HCT116 (cell line): ENCODE measurements around the gene ACER3.

Experiments
- CEBPB ChIP-seq: IDR thresholded peaks from 2 replicates; pipeline ENCODE4 v1.6.1; 2012; ENCODE audit warnings: low read depth
- CTCF ChIP-seq, 3 experiments: fragments of 200-600 bp in 1 of 3; sonication (generic) in 1 of 3; IDR thresholded peaks in 2 of 3; conservative IDR thresholded peaks in 1 of 3; 2 replicates each; pipeline ENCODE4 v1.5.1; 2012 to 2017; ENCODE audit warnings: low read depth in 2 of 3, low read length in 2 of 3, antibody characterized with exemption in 1 of 3, borderline replicate concordance in 1 of 3, control low read depth in 1 of 3, mild to moderate bottlenecking in 1 of 3, mixed read lengths in 1 of 3, mixed run types in 1 of 3, moderate library complexity in 1 of 3; ENCODE audit not compliant: insufficient read depth in 1 of 3
- EZH2 ChIP-seq: fragments of 200-600 bp; sonication (generic); IDR thresholded peaks from 2 replicates; pipeline ENCODE4 v1.6.1; 2017; ENCODE audit warnings: antibody characterized with exemption, mixed run types
- EZH2phosphoT487 ChIP-seq: fragments of 200-600 bp; IDR thresholded peaks from 2 replicates; pipeline ENCODE4 v1.6.1; 2018; ENCODE audit warnings: antibody characterized with exemption, borderline replicate concordance
- FOSL1 ChIP-seq: IDR thresholded peaks from 2 replicates; pipeline ENCODE4 v1.6.1; 2012; ENCODE audit warnings: low read depth
- JUND ChIP-seq: IDR thresholded peaks from 2 replicates; pipeline ENCODE4 v1.6.1; 2012
- MAX ChIP-seq: IDR thresholded peaks from 2 replicates; pipeline ENCODE4 v1.6.1; 2012
- POLR2A ChIP-seq: IDR thresholded peaks from 2 replicates; pipeline ENCODE4 v1.7.0; 2011; ENCODE audit warnings: borderline replicate concordance; ENCODE audit not compliant: insufficient read depth, insufficient read length; ENCODE audit errors: extremely low read depth
- POLR2AphosphoS5 ChIP-seq: IDR thresholded peaks from 2 replicates; pipeline ENCODE4 v1.6.1; 2011; ENCODE audit warnings: mild to moderate bottlenecking, low read depth, low read length, moderate library complexity
- TCF7L2 ChIP-seq: IDR thresholded peaks from 2 replicates; pipeline ENCODE4 v1.7.0; 2011; ENCODE audit warnings: borderline replicate concordance, inconsistent platforms; ENCODE audit not compliant: insufficient read depth, insufficient read length; ENCODE audit errors: extremely low read depth
- YY1 ChIP-seq: IDR thresholded peaks from 2 replicates; pipeline ENCODE4 v1.6.1; 2011; ENCODE audit warnings: low read length, low read depth, moderate library complexity, mild to moderate bottlenecking; ENCODE audit not compliant: insufficient replicate concordance; ENCODE audit errors: extremely low read depth
- ZNF274 ChIP-seq: fragments of 200-500 bp; sonication (Bioruptor generic); IDR thresholded peaks from 2 replicates; pipeline ENCODE4 v1.6.1; 2014; ENCODE audit warnings: mild to moderate bottlenecking, low read depth, low read length, inconsistent platforms

DNA sequence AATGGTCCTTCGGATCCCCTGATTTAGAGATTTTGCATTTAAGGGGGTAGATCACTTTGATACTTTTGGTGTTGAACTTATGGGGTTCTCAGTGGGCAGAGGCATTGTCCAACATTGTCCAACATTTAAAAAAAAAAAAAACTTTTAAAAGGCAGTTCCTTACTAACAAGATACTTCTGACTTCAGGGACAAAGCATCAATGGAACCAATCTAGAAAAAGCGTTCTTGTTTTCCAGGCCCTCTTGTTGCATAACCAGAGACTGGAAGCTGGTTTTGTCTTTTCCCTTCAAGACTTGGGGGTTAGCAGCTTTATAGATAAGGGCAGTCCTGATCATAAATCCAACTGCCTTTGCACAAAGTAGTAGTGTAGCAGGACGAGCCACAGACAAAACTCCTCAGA, 40.4 kb downstream of the ACER3 start:
- no peak for TF ChIP-seq CTCF (IDR thresholded peaks at IDR 0.05 in 2 of 3, conservative IDR thresholded peaks at IDR 0.05 in 1 of 3; ENCODE audit: borderline replicate concordance in 1 of 3, insufficient read depth in 1 of 3, low read depth in 2 of 3, low read length in 2 of 3)
- no peak for TF ChIP-seq CEBPB
- TF ChIP-seq POLR2A = no peak
- no peak for TF ChIP-seq JUND
- TF ChIP-seq POLR2AphosphoS5 = no peak
- no peak for TF ChIP-seq EZH2
- no peak for TF ChIP-seq MAX
- TF ChIP-seq YY1 = no peak
- TF ChIP-seq FOSL1 = no peak
- TF ChIP-seq ZNF274 = no peak
- no peak for TF ChIP-seq EZH2phosphoT487
- TF ChIP-seq TCF7L2 = no peak
